Measurements from ENCODE around the gene IFIT1B. TPM values are rescaled to one million over a fixed set of nuclear protein-coding genes. Genes with fewer than 3 reads are reported as not detected.
"Not testable (repeated sequence)": the region's sequence is repeated elsewhere in the genome, so short reads cannot be mapped to it uniquely, and the experiment has no call there.

Gene IFIT1B
- total RNA-seq, 2 experiments from 2014 or later: not detected

DNA sequence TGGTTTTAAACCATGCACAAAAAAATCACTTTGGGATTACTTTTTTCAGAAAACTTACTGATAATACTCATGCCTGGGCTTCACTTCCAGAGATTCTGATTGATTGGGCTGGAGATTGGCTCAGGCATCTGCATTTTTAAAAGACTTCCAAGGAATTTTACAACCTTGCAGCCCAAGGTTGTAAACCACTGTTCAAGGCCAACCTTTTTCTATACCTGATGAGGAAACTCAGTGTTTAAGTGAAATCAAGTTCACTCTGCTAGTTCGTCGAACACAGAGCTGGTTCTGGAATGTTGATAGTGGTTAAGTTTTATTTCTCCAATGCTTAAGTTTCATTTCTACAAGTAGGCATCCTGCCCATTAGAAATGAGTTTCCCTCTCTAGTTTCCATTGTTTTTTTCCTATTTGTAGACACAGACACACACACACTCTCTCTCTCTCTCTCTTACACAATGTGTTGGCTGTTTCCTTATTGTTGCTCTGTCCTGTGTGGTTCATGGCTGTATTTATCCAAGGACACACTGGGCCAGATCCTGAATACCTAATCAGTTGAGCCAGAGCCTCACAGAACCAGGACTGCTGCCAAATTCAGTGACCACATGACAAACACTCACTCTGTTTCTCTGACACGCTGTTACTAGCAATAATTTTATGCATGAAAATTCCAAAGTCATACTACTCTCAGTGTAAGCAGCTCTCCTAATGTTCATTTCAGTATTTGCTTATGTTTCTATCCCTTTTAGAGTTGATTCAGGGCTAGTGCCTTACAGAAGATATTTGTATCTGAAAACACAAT is 3.7 kb upstream of the IFIT1B start:
- DNase-seq (no peak), ATAC-seq (ENCODE audit: low read depth) (no peak)
- Mint-ChIP-seq H3K4me3 (no peak overlapping the region), H3K36me3 (peaks cover 1% of the 10 kb centered on the region), H3K4me1 (peaks cover 7% of the 10 kb centered on the region), H3K27ac (no peak overlapping the region), H3K9me3 (no peaks in the 10 kb centered on the region), H3K27me3 (peaks cover 11% of the 10 kb centered on the region)
- POLR2A ChIA-PET: no interaction called here

DNA sequence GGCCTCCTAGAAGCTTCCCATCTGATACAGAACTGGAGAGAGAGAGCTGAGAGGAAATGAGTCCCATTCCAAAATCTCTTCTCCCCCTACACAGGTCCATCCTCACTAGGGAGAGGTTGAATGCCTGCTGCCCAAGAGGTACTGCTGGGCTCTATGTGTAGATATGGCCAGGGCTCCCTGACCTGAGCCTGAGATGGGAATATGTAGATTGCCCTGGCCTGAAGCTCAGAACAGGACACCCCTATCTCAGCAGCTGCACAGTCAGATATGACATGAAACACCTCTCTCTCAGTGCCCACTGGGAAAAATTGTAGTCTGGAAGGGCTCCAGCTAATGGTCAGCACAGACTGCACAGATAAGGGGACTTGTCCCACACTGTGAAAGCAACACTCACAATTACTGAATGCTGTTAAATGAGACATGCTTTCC is 3.1 kb upstream of the IFIT1B start:
- ATAC-seq (ENCODE audit: low read depth) (no peak), DNase-seq (no peak)
- Mint-ChIP-seq H3K36me3 (peaks cover 1% of the 10 kb centered on the region), H3K9me3 (no peaks in the 10 kb centered on the region), H3K4me3 (no peak overlapping the region), H3K27ac (no peak overlapping the region), H3K27me3 (peaks cover 11% of the 10 kb centered on the region), H3K4me1 (peaks cover 3% of the 10 kb centered on the region)
- POLR2A ChIA-PET: no interaction called here

- peaks cover 2% of the 10 kb centered on the region for H3K4me1 Mint-ChIP-seq
- no peak for DNase-seq
- no peak for ATAC-seq (ENCODE audit: low read depth)
- H3K27ac Mint-ChIP-seq: no peak overlapping the region
- peaks cover 1% of the 10 kb centered on the region for H3K36me3 Mint-ChIP-seq
- H3K27me3 Mint-ChIP-seq: peaks cover 8% of the 10 kb centered on the region
- POLR2A ChIA-PET: no interaction called here
- no peaks in the 10 kb centered on the region for H3K9me3 Mint-ChIP-seq
- H3K4me3 Mint-ChIP-seq: no peak overlapping the region
Measured at GRCh38 chr10:89379103-89379502, 1.2 kb downstream of the IFIT1B start.

GRCh38 chr10:89382757-89383156 is 4.9 kb downstream of the IFIT1B start:
- H3K4me3 Mint-ChIP-seq: no peak overlapping the region
- no peaks in the 10 kb centered on the region for H3K4me1 Mint-ChIP-seq
- H3K36me3 Mint-ChIP-seq: peaks cover 1% of the 10 kb centered on the region
- DNase-seq: no peak
- H3K27ac Mint-ChIP-seq: no peak overlapping the region
- no peaks in the 10 kb centered on the region for H3K9me3 Mint-ChIP-seq
- POLR2A ChIA-PET: interaction anchor here (1.7 kb wide), 1 partner anchor 9 kb away, joined by 4 read pairs; the partner anchor contains the start of gene IFIT1
- ATAC-seq (ENCODE audit: low read depth): no peak
- no peaks in the 10 kb centered on the region for H3K27me3 Mint-ChIP-seq

- Mint-ChIP-seq H3K36me3 (no peaks in the 10 kb centered on the region), H3K27ac (no peak overlapping the region), H3K4me3 (no peak overlapping the region), H3K9me3 (no peaks in the 10 kb centered on the region), H3K27me3 (no peaks in the 10 kb centered on the region), H3K4me1 (peaks cover 2% of the 10 kb centered on the region)
- POLR2A ChIA-PET: interaction anchor here (1.7 kb wide), 1 partner anchor 7 kb away, joined by 4 read pairs; the partner anchor contains the start of gene IFIT1
- no peak for DNase-seq
- no peak for ATAC-seq (ENCODE audit: low read depth)
Measured at GRCh38 chr10:89384474-89385340, 6.9 kb downstream of the IFIT1B start.

DNA sequence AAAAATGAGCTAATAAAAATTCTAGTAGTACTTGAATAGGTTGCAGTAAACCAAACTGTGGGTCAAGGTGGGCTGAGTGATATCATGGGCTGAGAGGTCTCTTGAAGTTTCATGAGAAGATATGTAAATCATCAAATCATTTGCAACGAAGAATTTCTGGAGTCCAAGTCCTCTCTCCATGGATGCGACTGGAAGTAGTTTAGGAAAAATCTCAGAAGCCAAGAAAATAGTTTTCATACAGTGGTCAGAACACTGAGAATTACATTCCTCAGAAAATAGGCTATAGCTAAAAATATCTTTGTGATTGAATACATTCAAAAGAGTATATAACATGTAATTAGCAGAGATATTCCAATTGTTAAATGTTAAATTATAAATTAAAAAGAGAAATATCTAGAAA is 10.9 kb downstream of the IFIT1B start:
- no peaks in the 10 kb centered on the region for H3K36me3 Mint-ChIP-seq
- H3K4me1 Mint-ChIP-seq: peaks cover 16% of the 10 kb centered on the region
- no peaks in the 10 kb centered on the region for H3K27me3 Mint-ChIP-seq
- ATAC-seq (ENCODE audit: low read depth) (no peak), DNase-seq (no peak)
- no peak overlapping the region for H3K27ac Mint-ChIP-seq
- no peak overlapping the region for H3K4me3 Mint-ChIP-seq
- POLR2A ChIA-PET: interaction anchor here (0.9 kb wide), 1 partner anchor 37 kb away, joined by 4 read pairs; no protein-coding TSS in a partner anchor
- no peaks in the 10 kb centered on the region for H3K9me3 Mint-ChIP-seq

GRCh38 chr10:89389254-89389653 is 11.4 kb downstream of the IFIT1B start:
- DNase-seq (no peak), ATAC-seq (ENCODE audit: low read depth) (no peak)
- Mint-ChIP-seq H3K4me1 (peaks cover 17% of the 10 kb centered on the region), H3K27me3 (no peaks in the 10 kb centered on the region), H3K27ac (no peak overlapping the region), H3K4me3 (no peak overlapping the region), H3K9me3 (no peaks in the 10 kb centered on the region), H3K36me3 (no peaks in the 10 kb centered on the region)
- POLR2A ChIA-PET: interaction anchor here (0.9 kb wide), 1 partner anchor 38 kb away, joined by 4 read pairs; no protein-coding TSS in a partner anchor

DNA sequence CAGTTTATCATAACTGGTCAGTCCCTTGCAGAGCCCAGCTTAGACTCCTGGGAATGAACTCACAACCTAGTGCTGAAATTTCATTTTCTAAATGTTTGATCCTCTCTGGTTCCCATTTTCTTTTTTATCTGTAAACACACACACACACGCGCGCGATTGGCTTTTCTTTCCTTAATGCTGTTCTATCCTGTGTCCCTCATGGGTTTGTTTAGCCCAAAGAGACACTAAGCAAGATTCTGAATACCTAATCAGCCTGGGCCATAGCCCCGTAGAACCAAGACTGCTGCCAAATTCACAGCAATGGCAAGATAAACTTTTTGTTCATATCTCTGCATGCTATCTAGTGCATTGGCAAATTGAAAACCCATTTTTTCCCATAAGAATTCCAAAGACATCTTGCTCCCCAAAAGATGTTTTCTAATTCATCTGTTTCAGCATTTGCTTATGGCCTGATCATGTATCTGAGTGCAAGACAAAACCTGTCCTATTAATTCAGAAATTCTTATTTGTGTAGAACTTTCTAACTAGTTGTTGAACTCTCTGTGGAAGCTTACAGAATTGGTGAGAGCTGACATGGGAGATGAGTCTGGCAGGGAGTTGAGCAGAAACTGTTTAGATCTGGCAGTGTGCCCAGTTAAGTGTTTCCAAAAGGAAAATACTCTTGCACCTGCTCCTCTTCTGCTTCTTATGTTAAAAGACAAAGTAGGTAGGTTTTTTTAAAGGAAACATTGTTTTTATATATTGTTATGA is 12.8 kb downstream of the IFIT1B start:
- Mint-ChIP-seq H3K27me3 (no peaks in the 10 kb centered on the region), H3K9me3 (no peaks in the 10 kb centered on the region), H3K27ac (peak overlapping the region; percentile 88), H3K4me3 (no peak overlapping the region), H3K36me3 (peaks cover 8% of the 10 kb centered on the region), H3K4me1 (peaks cover 27% of the 10 kb centered on the region)
- no peak for ATAC-seq (ENCODE audit: low read depth)
- POLR2A ChIA-PET: interaction anchor here (0.9 to 4.9 kb wide), 2 partner anchors 24 to 511 kb away, joined by 3 to 170 read pairs; partner anchors contain the start of genes IFIT5 and STAMBPL1
- no peak for DNase-seq

DNA sequence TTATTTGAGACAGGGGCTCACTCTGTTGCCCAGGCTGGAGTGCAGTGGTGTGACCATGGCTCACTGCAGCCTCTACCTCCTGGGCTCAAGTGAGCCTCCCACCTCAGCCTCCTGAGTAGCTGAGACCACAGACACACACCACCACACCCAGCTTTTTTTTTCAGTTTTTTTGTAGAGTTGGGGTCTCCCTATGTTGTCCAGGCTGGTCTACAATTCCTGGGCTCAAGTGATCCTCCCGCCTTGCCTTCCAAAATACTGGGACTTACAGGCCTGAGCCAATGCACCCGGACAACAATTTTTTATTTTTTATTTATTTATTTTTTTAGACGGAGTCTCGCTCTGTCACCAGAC is 13.3 kb downstream of the IFIT1B start:
- POLR2A ChIA-PET: interaction anchor here (0.9 to 4.9 kb wide), 3 partner anchors 24 to 511 kb away, joined by 3 to 170 read pairs (median 5); partner anchors contain the start of genes IFIT5 and STAMBPL1
- Mint-ChIP-seq H3K36me3 (peaks cover 11% of the 10 kb centered on the region), H3K4me3 (peak overlapping the region; percentile 86), H3K27ac (peak overlapping the region; percentile 88), H3K4me1 (peaks cover 30% of the 10 kb centered on the region)
- not testable (repeated sequence) for H3K9me3 Mint-ChIP-seq; DNase-seq; H3K27me3 Mint-ChIP-seq; ATAC-seq (ENCODE audit: low read depth)

- Mint-ChIP-seq H3K4me1 (peaks cover 35% of the 10 kb centered on the region), H3K9me3 (no peaks in the 10 kb centered on the region), H3K4me3 (peak within 1 kb of the TSS; percentile 86), H3K27me3 (no peaks in the 10 kb centered on the region), H3K27ac (peak within 1 kb of the TSS; percentile 88), H3K36me3 (peaks cover 19% of the 10 kb centered on the region)
- DNase-seq (no peak), ATAC-seq (ENCODE audit: low read depth) (peak; percentile 88)
- POLR2A ChIA-PET: interaction anchor here (0.6 to 4.9 kb wide), 16 partner anchors 9 to 252 kb away, joined by 3 to 170 read pairs (median 4); partner anchors contain the start of genes IFIT2, IFIT3, IFIT5 and LIPA
Measured at GRCh38 chr10:89391907-89392756, 14.3 kb downstream of the IFIT1B start, which contains the start of gene IFIT1. TSS of gene IFIT1 (plus strand) at chr10:89392623. CDS start at chr10:89392713, 90 bp downstream.

DNA sequence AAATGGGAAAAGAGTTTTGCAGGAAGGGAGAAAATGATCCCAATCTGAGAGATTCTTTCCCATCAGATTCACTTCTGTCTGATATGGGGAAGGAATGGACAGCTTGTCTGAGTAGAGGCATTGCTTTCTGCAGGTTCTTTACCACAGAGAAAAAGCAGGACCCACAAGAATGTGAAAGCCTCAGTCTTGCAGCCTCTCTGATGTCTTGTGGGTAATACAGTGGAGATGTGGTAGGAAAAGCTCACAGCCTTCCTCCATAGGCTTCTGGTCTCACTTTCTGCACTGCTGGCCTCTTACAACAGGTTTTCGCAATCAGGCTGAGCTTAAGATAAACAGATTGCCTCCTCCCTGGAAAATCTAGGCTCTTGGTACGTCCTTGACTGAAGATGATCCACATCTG is 15.1 kb downstream of the IFIT1B start:
- Mint-ChIP-seq H3K9me3 (no peaks in the 10 kb centered on the region), H3K27ac (peak overlapping the region; percentile 88), H3K4me3 (peak overlapping the region; percentile 86), H3K36me3 (peaks cover 23% of the 10 kb centered on the region), H3K27me3 (no peaks in the 10 kb centered on the region), H3K4me1 (peaks cover 37% of the 10 kb centered on the region)
- ATAC-seq (ENCODE audit: low read depth) (peak; percentile 59), DNase-seq (no peak)
- POLR2A ChIA-PET: interaction anchor here (0.6 to 4.9 kb wide), 12 partner anchors 9 to 175 kb away, joined by 3 to 170 read pairs (median 4); partner anchors contain the start of genes IFIT2, IFIT3 and IFIT5

GRCh38 chr10:89393898-89394297 is 16.0 kb downstream of the IFIT1B start:
- no peaks in the 10 kb centered on the region for H3K9me3 Mint-ChIP-seq
- peaks cover 43% of the 10 kb centered on the region for H3K4me1 Mint-ChIP-seq
- H3K4me3 Mint-ChIP-seq: peak overlapping the region; percentile 86
- H3K36me3 Mint-ChIP-seq: peaks cover 32% of the 10 kb centered on the region
- no peak for ATAC-seq (ENCODE audit: low read depth)
- H3K27ac Mint-ChIP-seq: peak overlapping the region; percentile 21
- POLR2A ChIA-PET: interaction anchor here (1.2 to 4.9 kb wide), 5 partner anchors 8 to 92 kb away, joined by 3 to 170 read pairs (median 28); partner anchors contain the start of genes IFIT2, IFIT3 and IFIT5
- no peaks in the 10 kb centered on the region for H3K27me3 Mint-ChIP-seq
- DNase-seq: no peak
